ENCODE measurements around the gene SNX25. TPM values are rescaled to one million over a fixed set of nuclear protein-coding genes. Genes with fewer than 3 reads are reported as not detected.

Gene SNX25
- polyA plus RNA-seq, 1 of the 3 experiments (the other 2 are of a cell fraction), result 8.5 TPM

DNA sequence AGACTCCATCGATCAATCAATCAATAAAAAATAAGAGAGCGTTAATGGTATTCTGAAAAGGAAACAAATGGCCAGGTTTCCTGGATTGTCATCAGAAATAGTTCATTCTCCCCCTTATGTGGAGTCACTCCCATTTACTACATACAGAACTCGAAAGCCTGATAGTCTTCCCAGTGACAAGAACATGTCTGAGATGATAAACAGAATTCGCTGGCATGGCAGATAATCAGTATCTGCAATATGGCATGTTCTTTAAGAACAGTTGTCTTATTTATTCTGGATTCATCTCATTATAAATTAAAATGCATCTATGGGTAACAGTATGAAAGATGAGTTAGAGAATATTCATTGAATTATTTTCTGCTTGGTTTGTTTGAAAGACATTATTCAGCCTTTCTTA lies 124.9 kb downstream of the SNX25 start (continued):
- TF ChIP-seq IRF3 (IDR thresholded peaks at IDR 0.05; ENCODE audit: low read depth, low read length) (no peak), FOXJ3 (CRISPR knock-in tag; IDR thresholded peaks at IDR 0.05) (no peak), MXI1 (IDR thresholded peaks at IDR 0.05; ENCODE audit: low read depth, low read length) (no peak)
- TF ChIP-seq, protein P1, sequence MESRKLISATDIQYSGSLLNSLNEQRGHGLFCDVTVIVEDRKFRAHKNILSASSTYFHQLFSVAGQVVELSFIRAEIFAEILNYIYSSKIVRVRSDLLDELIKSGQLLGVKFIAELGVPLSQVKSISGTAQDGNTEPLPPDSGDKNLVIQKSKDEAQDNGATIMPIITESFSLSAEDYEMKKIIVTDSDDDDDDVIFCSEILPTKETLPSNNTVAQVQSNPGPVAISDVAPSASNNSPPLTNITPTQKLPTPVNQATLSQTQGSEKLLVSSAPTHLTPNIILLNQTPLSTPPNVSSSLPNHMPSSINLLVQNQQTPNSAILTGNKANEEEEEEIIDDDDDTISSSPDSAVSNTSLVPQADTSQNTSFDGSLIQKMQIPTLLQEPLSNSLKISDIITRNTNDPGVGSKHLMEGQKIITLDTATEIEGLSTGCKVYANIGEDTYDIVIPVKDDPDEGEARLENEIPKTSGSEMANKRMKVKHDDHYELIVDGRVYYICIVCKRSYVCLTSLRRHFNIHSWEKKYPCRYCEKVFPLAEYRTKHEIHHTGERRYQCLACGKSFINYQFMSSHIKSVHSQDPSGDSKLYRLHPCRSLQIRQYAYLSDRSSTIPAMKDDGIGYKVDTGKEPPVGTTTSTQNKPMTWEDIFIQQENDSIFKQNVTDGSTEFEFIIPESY (IDR thresholded peaks at IDR 0.05; ENCODE audit: borderline replicate concordance, low read depth), result no peak

- no peak overlapping the region for H3K4me3 ChIP-seq (ENCODE audit: low read depth in 2 of 2, low read length in 1 of 2)
- H3K27ac ChIP-seq (ENCODE audit: low read depth in 2 of 2, low read length in 1 of 2), result no peak overlapping the region
- H4K20me1 ChIP-seq (ENCODE audit: insufficient read depth), result no peaks in the 10 kb centered on the region
- H3K9ac ChIP-seq, result no peak overlapping the region
- H3K9me2 ChIP-seq, result no peaks in the 10 kb centered on the region
- H3K79me2 ChIP-seq (ENCODE audit: insufficient read depth), result peaks cover 7% of the 10 kb centered on the region; the same call in 1 of the 2 replicates
- no peaks in the 10 kb centered on the region for H3K27me3 ChIP-seq (ENCODE audit: insufficient read depth)
- no peak for DNase-seq
- H2AFZ ChIP-seq (ENCODE audit: low read depth), result no peak overlapping the region
- H3F3A ChIP-seq (replicated peaks; ENCODE audit: insufficient read depth), result peaks cover 15% of the 10 kb centered on the region
- peaks cover 3 to 50% of the 10 kb centered on the region in 2 experiments for H3K36me3 ChIP-seq (replicated peaks in 1 of 2; ENCODE audit: control insufficient read depth in 1 of 2, insufficient read depth in 2 of 2, low read length in 1 of 2)
- WGBS (ENCODE audit: low lambda C conversion rate), result 91% methylated on average over 1 of the region's 1 CpG
- POLR2A ChIA-PET, result no interaction called here
- H3K9me3 ChIP-seq, result no peaks in the 10 kb centered on the region
- CTCF ChIA-PET, result interaction anchor here (0.9 kb wide), 1 partner anchor 150 kb away, joined by 3 read pairs; no protein-coding TSS in a partner anchor
- H3K4me2 ChIP-seq, result no peak overlapping the region
- peaks cover 0 to 2% of the 10 kb centered on the region in 2 experiments; a peak in 1 of 4 replicates for H3K4me1 ChIP-seq (ENCODE audit: control insufficient read depth in 1 of 2, insufficient read depth in 2 of 2, low read depth in 1 of 2, low read length in 1 of 2)
- TF ChIP-seq IRF3 (IDR thresholded peaks at IDR 0.05; ENCODE audit: low read depth, low read length), result no peak
- no peak for TF ChIP-seq USF2 (IDR thresholded peaks at IDR 0.05; ENCODE audit: borderline replicate concordance, low read depth, low read length)
- no peak for TF ChIP-seq USF1 (IDR thresholded peaks at IDR 0.05; ENCODE audit: borderline replicate concordance, low read depth)
- TF ChIP-seq MEF2A (IDR thresholded peaks at IDR 0.05; ENCODE audit: borderline replicate concordance, low read depth), result no peak
- TF ChIP-seq TEAD4 (IDR thresholded peaks at IDR 0.05; ENCODE audit: borderline replicate concordance, insufficient read depth), result no peak
- TF ChIP-seq, protein P2, sequence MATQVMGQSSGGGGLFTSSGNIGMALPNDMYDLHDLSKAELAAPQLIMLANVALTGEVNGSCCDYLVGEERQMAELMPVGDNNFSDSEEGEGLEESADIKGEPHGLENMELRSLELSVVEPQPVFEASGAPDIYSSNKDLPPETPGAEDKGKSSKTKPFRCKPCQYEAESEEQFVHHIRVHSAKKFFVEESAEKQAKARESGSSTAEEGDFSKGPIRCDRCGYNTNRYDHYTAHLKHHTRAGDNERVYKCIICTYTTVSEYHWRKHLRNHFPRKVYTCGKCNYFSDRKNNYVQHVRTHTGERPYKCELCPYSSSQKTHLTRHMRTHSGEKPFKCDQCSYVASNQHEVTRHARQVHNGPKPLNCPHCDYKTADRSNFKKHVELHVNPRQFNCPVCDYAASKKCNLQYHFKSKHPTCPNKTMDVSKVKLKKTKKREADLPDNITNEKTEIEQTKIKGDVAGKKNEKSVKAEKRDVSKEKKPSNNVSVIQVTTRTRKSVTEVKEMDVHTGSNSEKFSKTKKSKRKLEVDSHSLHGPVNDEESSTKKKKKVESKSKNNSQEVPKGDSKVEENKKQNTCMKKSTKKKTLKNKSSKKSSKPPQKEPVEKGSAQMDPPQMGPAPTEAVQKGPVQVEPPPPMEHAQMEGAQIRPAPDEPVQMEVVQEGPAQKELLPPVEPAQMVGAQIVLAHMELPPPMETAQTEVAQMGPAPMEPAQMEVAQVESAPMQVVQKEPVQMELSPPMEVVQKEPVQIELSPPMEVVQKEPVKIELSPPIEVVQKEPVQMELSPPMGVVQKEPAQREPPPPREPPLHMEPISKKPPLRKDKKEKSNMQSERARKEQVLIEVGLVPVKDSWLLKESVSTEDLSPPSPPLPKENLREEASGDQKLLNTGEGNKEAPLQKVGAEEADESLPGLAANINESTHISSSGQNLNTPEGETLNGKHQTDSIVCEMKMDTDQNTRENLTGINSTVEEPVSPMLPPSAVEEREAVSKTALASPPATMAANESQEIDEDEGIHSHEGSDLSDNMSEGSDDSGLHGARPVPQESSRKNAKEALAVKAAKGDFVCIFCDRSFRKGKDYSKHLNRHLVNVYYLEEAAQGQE (IDR thresholded peaks at IDR 0.05; ENCODE audit: low read depth, low read length), result no peak
- no peak for TF ChIP-seq GATA2 (CRISPR knock-in tag; IDR thresholded peaks at IDR 0.05)
- TF ChIP-seq, protein P3, sequence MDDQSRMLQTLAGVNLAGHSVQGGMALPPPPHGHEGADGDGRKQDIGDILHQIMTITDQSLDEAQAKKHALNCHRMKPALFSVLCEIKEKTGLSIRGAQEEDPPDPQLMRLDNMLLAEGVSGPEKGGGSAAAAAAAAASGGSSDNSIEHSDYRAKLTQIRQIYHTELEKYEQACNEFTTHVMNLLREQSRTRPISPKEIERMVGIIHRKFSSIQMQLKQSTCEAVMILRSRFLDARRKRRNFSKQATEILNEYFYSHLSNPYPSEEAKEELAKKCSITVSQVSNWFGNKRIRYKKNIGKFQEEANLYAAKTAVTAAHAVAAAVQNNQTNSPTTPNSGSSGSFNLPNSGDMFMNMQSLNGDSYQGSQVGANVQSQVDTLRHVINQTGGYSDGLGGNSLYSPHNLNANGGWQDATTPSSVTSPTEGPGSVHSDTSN (IDR thresholded peaks at IDR 0.05), result no peak
- no peak for TF ChIP-seq TCF12 (IDR thresholded peaks at IDR 0.05)
- no peak for TF ChIP-seq RFX5 (IDR thresholded peaks at IDR 0.05; ENCODE audit: low read length)
- no peak for TF ChIP-seq RXRA (IDR thresholded peaks at IDR 0.05; ENCODE audit: borderline replicate concordance, low read depth)
- no peak for TF ChIP-seq CHD2 (IDR thresholded peaks at IDR 0.05; ENCODE audit: low read length, partially characterized antibody)
- TF ChIP-seq MXI1 (IDR thresholded peaks at IDR 0.05; ENCODE audit: low read depth, low read length), result no peak
- TF ChIP-seq, protein P1 (IDR thresholded peaks at IDR 0.05; ENCODE audit: borderline replicate concordance, low read depth), result no peak
- TF ChIP-seq RCOR1 (IDR thresholded peaks at IDR 0.05; ENCODE audit: low read length), result no peak
Measured at GRCh38 chr4:185335579-185335978, 126.2 kb downstream of the SNX25 start.
